SK-MEL-5 (cell line): Measurements from ENCODE around the gene SAMD7. TPM values are rescaled to one million over a fixed set of nuclear protein-coding genes. Genes with fewer than 3 reads are reported as not detected.

Experiments used
- DNase-seq: peaks from one replicate; pipeline ENCODE4 v3.0.0-alpha.2; 2016; ENCODE audit warnings: low read depth, low spot score
- in situ Hi-C: cut with HindIII; loops from 2 replicates; pipeline ENCODE4 v1.10.0; 2016; ENCODE audit warnings: low sequenced_read_pairs, high pct_unique_total_duplicates, low pct_unique_long_range_greater_than_20kb
- total RNA-seq: library from RNA; depleted of rRNA; stranded (reverse); fragments of >200 nt; shearing (Covaris generic); gene quantifications from 2 replicates; pipeline ENCODE4 v1.2.3, GENCODE V29; 2014

SAMD7 gene
- total RNA-seq, 1 experiment from 2014 or later: not detected

- no peak for DNase-seq
- in situ Hi-C loops: no loop called here
These were observed 14.1 kb upstream of the SAMD7 start for GRCh38 chr3:169897284-169897683.

DNA sequence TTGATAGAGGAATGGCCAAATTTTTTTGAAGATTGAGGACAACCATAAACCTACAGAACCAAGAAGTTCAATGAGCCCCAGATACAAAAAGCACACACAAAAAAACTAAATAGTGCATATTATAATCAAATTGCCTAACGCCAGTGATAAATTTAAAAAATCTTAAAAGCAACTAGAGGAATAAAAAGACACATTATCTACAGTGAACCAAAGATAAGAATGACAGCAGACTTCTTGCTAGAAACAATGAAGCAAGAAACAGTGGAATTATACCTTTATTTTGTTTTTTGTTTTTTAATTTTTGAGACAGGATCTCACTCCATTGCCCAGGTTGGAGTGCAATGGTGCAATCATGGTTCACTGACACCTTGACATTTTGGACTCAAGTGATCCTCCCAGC lies 9.9 kb upstream of the SAMD7 start:
- no peak for DNase-seq
- in situ Hi-C loops: no loop called here

DNA sequence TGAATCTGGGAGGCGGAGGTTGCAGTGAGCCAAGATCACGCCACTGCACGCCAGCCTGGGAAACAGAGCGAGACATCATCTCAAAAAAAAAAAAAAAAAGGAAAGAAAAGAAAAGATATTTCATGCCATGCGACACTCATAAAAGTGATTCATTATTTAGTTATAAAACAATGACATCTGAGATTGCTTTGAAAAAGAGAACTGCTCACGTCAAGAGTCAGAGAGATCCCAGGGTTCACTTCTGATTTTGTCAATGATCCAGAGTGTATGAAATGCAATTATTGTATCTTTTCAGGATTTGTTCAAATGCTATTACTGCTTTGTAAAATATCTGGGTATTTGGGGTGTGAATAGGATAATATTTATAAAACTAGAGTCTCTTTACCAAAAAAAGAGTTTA lies 6.0 kb upstream of the SAMD7 start:
- DNase-seq: no peak
- in situ Hi-C loops: no loop called here

DNA sequence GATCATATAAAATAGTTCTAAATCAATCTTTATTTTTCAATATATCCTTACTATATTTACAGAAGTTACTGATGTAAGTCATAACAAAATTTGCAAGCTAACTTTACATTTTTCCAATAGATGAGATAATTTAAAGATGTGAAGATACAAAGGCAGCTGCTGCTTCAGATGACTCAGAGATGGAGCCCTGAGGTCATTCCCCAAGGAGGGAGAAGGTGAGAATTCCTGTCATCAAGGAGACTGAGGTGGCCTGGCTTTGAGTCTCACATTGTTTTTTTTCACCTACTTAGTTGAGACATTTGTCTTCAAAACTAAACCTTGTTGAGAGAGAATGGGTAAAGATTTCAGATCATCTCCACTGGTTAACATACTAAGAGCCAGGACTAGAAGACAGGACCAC lies 3.9 kb upstream of the SAMD7 start:
- no peak for DNase-seq
- in situ Hi-C loops: no loop called here

DNA sequence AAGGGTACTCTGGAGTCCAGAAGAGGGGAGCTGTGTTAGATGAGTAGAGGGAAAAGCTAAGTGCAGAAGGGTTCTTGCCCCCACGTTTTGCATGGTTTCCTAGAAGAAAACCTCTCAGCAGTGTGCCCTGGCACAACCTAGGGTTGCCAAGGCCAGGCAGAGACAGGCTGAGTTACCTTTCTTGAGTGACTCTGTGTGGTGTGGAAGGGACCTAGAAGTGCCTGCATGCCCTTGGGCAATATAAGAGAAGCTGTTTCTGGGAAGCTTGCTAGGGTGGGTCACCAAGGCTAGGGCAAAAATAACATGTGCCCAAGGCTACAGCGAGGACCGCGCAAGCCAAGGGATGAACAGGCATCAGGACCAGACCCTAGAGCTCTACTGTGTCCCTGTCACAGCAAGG lies 3.4 kb upstream of the SAMD7 start:
- in situ Hi-C loops: no loop called here
- DNase-seq: no peak

DNA sequence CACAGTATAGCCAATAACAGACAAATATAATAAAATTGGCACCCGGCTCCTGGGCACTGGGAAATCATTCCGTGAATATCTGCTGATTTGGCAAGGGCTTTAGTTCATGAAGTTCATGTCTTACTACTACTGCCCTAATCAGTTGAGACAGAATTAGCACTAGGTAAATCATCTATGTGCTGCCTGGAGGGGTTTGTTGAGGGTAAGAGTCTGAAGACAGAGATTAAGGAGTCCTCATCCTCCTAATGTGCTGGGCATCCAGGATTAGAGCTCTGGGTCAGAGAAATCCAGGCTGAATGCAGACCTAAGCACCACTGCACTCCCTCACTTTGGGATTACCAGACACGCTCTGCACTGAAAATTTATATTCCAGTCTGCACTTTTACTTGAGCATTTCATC lies 2.0 kb downstream of the SAMD7 start:
- in situ Hi-C loops: no loop called here
- no peak for DNase-seq

GRCh38 chr3:169914321-169914720 lies 2.9 kb downstream of the SAMD7 start:
- in situ Hi-C loops: no loop called here
- DNase-seq: no peak

GRCh38 chr3:169923189-169923588 lies 11.8 kb downstream of the SAMD7 start:
- DNase-seq: no peak
- in situ Hi-C loops: no loop called here

DNA sequence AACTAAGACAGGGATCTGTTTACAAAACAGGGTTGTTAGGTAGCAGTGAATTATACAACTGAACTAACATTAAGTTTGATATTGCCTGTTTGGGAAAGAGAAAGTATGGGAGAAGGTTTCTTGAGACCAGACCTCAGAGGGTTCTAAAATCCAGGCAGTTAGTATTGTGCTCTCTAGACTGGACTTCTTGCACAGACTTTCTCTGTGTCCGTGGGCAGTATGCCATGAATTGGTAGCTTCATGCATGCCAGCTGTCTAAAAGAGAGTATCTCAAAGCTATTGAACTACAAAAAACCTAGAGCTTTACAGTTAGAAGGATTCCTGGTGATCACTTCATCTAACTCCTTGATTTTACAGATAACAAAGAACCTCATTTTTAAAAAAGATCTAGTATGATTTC lies 12.5 kb downstream of the SAMD7 start:
- no peak for DNase-seq
- in situ Hi-C loops: no loop called here

GRCh38 chr3:169929830-169930519 lies 18.6 kb downstream of the SAMD7 start:
- no peak for DNase-seq
- in situ Hi-C loops: no loop called here

GRCh38 chr3:169930843-169931242 lies 19.5 kb downstream of the SAMD7 start:
- no peak for DNase-seq
- in situ Hi-C loops: no loop called here

DNA sequence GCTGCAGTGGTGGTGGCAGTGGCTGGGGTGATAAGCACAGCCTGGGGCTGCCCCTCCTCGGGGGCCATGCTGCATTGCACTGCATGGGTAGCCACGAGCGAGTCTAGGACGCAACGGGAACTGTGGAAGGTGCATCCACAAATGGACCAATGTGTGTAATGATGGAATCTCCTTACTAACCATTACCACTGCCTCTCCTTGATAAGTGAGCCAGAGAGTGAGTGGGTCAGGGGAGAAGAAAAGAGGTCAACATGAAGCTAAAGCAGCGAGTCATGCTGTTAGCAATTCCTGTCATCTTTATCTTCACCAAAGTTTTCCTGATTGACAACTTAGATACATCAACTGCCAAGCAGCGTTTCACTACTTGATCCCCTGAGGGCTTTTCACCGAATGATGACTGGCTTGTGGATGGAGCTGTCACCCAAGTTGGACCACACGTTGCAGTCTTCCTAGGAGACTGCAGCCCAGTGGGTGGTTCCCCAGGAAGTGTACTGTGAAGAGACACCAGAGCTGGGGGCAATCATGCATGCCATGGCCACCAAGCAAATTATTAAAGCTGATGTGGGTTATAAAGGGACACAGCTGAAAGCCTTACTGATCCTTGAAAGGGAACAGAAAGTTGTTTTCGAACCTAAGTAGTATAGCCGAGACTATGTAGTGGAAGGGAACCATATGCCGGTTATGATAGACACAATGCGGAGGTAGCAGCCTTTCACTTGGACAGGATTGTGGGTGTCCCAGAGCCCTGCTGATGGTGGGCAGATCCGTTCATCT lies 20.6 kb downstream of the SAMD7 start:
- in situ Hi-C loops: no loop called here
- no peak for DNase-seq

GRCh38 chr3:169939320-169939719 lies 27.9 kb downstream of the SAMD7 start:
- no peak for DNase-seq
- in situ Hi-C loops: no loop called here

- in situ Hi-C loops: no loop called here
- no peak for DNase-seq
These were observed 28.4 kb downstream of the SAMD7 start for GRCh38 chr3:169939751-169940150.

DNA sequence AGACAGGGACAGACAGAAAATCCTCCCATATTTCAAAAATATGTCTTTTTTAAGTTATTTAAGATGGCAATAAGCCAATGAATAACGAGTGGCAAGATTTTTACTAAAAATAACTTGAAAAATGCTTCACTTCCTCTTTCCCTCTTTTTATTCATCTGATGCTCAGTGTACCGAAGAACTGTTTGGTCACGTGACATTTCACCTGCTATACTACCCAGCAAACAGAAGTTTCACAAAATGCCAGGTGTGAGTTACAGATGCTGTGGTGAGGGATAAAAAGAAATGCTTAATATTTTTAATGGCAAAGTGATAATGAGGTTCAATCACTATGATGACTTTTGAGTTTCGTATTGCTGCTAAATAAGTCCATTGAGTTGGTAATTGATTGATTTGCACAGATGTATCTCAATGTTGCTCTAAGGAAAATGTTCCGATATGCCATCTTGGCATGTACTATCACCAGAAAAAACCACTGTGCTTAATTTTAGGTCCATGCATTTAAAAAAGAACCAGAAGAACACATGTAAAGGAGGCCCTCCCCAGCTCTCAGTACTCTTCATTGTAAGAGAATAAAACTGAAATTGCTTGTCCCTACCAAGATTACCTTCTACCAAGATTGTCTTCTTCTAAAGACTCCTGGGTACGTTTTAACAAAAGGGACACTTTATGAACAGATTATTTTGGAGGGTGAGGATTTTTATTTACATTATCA lies 29.3 kb downstream of the SAMD7 start:
- DNase-seq: no peak
- in situ Hi-C loops: no loop called here

GRCh38 chr3:169945313-169945712 lies 33.9 kb downstream of the SAMD7 start:
- in situ Hi-C loops: no loop called here
- peak; percentile 24 for DNase-seq

GRCh38 chr3:169946336-169946735 lies 35.0 kb downstream of the SAMD7 start:
- in situ Hi-C loops: no loop called here

GRCh38 chr3:169948559-169949448 lies 37.4 kb downstream of the SAMD7 start:
- in situ Hi-C loops: no loop called here
- no peak for DNase-seq

More at GRCh38 chr3:169946336-169946735, 35.0 kb downstream of the SAMD7 start:
- DNase-seq: no peak
